Measurements from ENCODE around the gene PTPRU.

The PTPRU gene

GRCh38 chr1:29283804-29284195 lies 47.5 kb downstream of the PTPRU start:
- Histone ChIP-seq H3K4me1 (ENCODE audit: control insufficient read depth in 1 of 2, insufficient read depth in 1 of 2, low read depth in 1 of 2, low read length in 1 of 2) (no peaks in the 10 kb centered on the region), H3K36me3 (no peaks in the 10 kb centered on the region), H3K27ac (no peak overlapping the region), H3K4me3 (ENCODE audit: low read depth in 1 of 2, low read length in 1 of 2) (peak overlapping the region in 1 of 2 experiments; percentile 3), H3K27me3 (no peaks in the 10 kb centered on the region), H3K9me3 (no peaks in the 10 kb centered on the region)
- TF ChIP-seq CTCF (IDR thresholded peaks at IDR 0.05), result no peak

- H3K4me1 ChIP-seq (ENCODE audit: control insufficient read depth in 1 of 2, insufficient read depth in 1 of 2, low read depth in 1 of 2, low read length in 1 of 2), result no peaks in the 10 kb centered on the region
- H3K9me3 ChIP-seq, result no peaks in the 10 kb centered on the region
- H3K27ac ChIP-seq, result no peak overlapping the region
- TF ChIP-seq CTCF (IDR thresholded peaks at IDR 0.05), result no peak
- no peak overlapping the region for H3K4me3 ChIP-seq (ENCODE audit: low read depth in 1 of 2, low read length in 1 of 2)
- H3K27me3 ChIP-seq, result no peaks in the 10 kb centered on the region
- no peaks in the 10 kb centered on the region for H3K36me3 ChIP-seq
Observed at GRCh38 chr1:29284286-29284960, 48.1 kb downstream of the PTPRU start.

GRCh38 chr1:29284961-29285560 lies 48.7 kb downstream of the PTPRU start:
- no peak overlapping the region for H3K27ac ChIP-seq
- TF ChIP-seq CTCF (IDR thresholded peaks at IDR 0.05), result no peak
- H3K27me3 ChIP-seq, result no peaks in the 10 kb centered on the region
- H3K9me3 ChIP-seq, result no peaks in the 10 kb centered on the region
- no peaks in the 10 kb centered on the region for H3K4me1 ChIP-seq (ENCODE audit: control insufficient read depth in 1 of 2, insufficient read depth in 1 of 2, low read depth in 1 of 2, low read length in 1 of 2)
- no peaks in the 10 kb centered on the region for H3K36me3 ChIP-seq
- no peak overlapping the region for H3K4me3 ChIP-seq (ENCODE audit: low read depth in 1 of 2, low read length in 1 of 2)

GRCh38 chr1:29285771-29286170 lies 49.4 kb downstream of the PTPRU start:
- Histone ChIP-seq H3K4me3 (ENCODE audit: low read depth in 1 of 2, low read length in 1 of 2) (no peak overlapping the region), H3K27me3 (no peaks in the 10 kb centered on the region), H3K9me3 (no peaks in the 10 kb centered on the region), H3K27ac (no peak overlapping the region), H3K4me1 (ENCODE audit: control insufficient read depth in 1 of 2, insufficient read depth in 1 of 2, low read depth in 1 of 2, low read length in 1 of 2) (no peaks in the 10 kb centered on the region), H3K36me3 (no peaks in the 10 kb centered on the region)
- no peak for TF ChIP-seq CTCF (IDR thresholded peaks at IDR 0.05)

- Histone ChIP-seq H3K4me1 (ENCODE audit: control insufficient read depth in 1 of 2, insufficient read depth in 1 of 2, low read depth in 1 of 2, low read length in 1 of 2) (no peaks in the 10 kb centered on the region), H3K4me3 (ENCODE audit: low read depth in 1 of 2, low read length in 1 of 2) (no peak overlapping the region), H3K27ac (no peak overlapping the region), H3K9me3 (no peaks in the 10 kb centered on the region), H3K27me3 (no peaks in the 10 kb centered on the region), H3K36me3 (no peaks in the 10 kb centered on the region)
- TF ChIP-seq CTCF (IDR thresholded peaks at IDR 0.05), result no peak
Observed at GRCh38 chr1:29286194-29286767, 50.0 kb downstream of the PTPRU start.
